Left colon (tissue), 2 donors: ENCODE results near the gene H2BK1. TPM values are rescaled to one million over a fixed set of nuclear protein-coding genes. Genes with fewer than 3 reads are reported as not detected.

Experiments
- ATAC-seq: fragments of 200-7000 bp; cut with Tn5 transposase; one replicate; pipeline ENCODE4 v1.9.1; 2020; ENCODE audit warnings: mild to moderate bottlenecking, moderate library complexity
- DNase-seq, 2 donors: peaks; one replicate each; pipeline ENCODE4 v3.0.0-alpha.2; 2020
- intact Hi-C, 2 donors: fragments of 100-400 bp; cut with DNase I in 1 of 2; cut with micrococcal nuclease in 1 of 2; formaldehyde crosslinking; loops; one replicate each; pipeline versions ENCODE4 v1.11.2 to v1.14.0; 2022; cut with DNase I, micrococcal nuclease
- total RNA-seq, 2 donors: library from RNA; stranded (reverse); fragmentation: NEBNext Ultra II Directional; extraction: Animal tissue kit (Norgen Biotek cat#: 25700); gene quantifications; one replicate each; pipeline ENCODE4 v1.2.1, GENCODE V29; 2021
- donor health status: DM: no; HTN: no; CAD: no.
- donor health status: DM: yes; HTN: yes; CAD: no.

Gene H2BK1
- total RNA-seq, 2 donors from 2014 or later: not detected

DNA sequence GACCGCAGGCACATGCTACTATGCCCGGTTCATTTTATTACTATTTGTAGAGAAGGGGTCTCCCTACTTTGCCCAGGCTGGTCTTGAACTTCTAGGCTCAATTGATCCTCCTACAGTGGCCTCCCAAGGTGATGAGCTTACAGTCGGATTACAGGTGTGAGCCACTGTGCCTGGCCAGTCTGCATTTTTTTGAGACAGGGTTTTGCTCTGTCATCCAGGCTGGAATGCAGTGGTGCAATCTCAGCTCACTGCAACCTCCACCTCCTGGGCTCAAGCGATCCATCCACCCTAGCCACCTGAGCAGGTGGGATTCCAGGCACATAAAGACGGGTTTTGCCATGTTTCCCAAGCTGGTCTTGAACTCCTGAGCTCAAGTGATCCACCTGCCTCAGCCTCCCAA, 2.3 kb upstream of the H2BK1 start:
- intact Hi-C loops: no loop called here
- DNase-seq (no peak), ATAC-seq (no peak)

DNA sequence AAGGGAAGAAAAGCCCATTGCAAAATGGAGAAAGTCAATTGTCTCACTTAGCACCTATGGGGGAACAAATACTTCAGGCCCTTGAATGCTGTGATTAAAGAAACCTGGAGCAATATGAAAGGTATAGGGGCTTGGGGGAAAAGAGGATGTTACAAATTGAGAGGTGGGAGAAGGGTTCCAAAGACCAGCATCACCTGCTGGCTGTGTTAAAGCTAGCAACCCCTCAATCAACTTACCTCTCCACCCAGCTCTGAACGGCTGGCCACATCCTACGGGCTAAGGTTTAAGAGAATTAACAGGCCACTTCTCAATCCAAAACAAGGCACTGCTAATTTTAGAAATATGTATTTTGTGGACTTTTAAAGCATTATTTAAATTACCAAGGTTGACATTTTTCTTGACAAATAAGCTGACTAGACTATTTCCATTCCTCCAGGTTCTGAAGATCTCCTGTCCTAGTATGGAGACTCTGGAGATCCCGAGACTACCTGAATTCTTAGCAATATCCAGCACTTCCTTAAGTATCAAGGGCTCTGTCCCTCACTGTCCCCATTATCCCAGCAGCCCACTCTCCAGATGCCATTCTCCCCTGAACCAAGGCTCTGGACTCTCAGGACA, 976 bp upstream of the H2BK1 start:
- intact Hi-C loops: no loop called here
- DNase-seq (no peak), ATAC-seq (no peak)

DNA sequence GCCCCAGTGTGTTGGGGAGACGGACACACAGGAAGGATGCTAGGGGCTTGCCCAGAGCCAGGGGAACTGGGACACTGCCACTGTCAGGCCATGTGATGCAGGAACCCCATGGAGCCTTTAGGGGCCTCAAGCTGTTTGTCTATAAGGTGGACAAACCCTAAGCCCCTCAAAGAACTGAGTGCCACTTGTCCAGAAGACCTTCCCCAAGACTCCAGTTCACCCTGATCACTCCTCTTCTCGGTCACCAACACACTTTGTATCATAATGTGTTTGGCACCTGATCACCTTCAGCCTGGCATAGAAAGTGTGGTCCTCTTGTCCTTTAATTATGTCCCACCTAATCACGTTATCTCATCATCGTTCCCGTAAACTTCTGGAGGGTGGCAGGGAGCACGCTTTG, 700 bp downstream of the H2BK1 start:
- intact Hi-C loops: no loop called here
- ATAC-seq (no peak), DNase-seq (no peak)

DNA sequence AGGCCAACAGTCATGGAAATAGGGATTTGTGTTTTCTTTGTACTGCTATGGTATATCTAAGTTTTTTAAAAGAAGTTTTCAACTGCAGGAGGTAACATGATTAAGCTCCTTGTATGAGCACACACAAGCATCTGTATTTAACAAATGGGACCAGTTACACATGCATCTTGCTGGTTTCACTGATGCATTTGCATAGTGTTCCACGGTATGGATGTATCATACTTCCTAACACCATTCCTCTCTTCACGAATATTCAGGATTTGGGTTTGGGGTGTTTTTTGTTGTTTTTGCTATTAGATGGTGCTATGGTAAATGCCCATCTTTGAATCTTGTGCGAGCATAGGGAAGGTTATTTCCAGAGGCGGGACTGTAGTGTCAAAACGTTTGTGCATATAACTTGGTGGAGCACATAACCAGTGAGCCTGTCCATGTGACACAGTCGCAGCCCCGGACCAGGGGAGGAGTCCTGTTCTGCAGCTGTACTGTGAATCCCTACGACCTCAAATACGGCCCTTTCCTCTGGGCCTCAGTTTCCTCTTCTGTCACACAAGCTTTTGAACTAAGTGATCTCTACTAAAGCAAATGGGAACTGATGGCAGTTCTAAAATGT, 1.9 kb downstream of the H2BK1 start:
- no peak for DNase-seq
- intact Hi-C loops: no loop called here
- no peak for ATAC-seq

DNA sequence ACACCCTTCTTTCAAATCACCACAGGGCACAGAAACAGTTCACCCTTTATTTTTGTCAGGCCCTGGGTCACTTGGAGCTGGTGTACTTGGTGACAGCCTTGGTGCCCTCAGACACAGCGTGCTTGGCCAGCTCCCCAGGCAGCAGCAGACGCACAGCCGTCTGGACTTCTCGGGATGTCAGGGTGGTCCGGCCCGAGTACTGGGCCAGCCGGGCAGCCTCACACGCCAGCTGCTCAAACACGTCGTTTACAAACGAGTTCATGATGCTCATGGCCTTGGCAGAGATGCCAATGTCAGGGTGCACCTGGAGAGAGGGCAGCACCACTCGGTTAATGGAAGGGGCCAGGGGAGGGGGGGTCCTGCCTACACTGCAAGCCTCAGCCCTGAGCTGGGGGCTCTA, 2.5 kb downstream of the H2BK1 start:
- DNase-seq (no peak), ATAC-seq (no peak)
- intact Hi-C loops: no loop called here

DNA sequence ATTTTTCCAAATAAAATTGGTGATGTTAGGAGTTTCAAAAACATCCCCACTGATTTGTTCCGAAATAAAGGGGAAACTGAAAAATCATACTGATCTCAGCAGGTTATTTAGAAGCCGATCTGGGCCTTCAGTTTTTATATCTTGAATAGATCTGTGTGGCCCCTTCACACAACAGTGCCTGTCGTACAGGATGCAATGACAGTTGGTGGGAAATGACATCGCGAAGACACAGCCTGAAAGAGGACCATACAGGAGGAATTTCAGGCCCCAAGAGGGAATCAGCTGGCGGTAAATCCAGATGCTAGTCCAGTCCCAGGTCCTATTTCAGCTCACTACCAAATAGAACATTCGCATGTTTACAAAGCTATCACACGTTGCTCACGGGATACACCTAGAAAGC, 3.0 kb downstream of the H2BK1 start:
- ATAC-seq: no peak
- intact Hi-C loops: no loop called here

DNA sequence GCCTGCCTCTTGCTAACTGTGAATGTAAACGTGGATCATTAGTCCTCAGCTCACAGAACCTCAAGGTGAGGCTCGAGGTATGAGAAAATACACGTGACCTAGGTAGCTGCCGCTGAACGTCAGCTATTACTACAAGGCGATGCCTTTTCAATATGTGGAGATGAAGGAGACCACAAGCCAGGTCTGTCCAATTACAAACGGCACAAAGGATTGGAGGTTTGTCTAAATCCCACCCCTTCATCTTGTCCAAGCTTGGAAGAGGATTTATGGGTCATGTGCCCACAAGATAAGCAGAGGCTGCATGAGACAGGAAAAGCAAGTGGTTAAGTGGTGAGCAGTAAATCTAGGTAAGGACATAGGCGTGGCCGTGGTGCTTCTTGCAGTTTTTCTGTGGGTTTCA, 3.4 kb downstream of the H2BK1 start:
- no peak for DNase-seq
- ATAC-seq: no peak
- intact Hi-C loops: no loop called here

More for the DNA sequence above, 3.0 kb downstream of the H2BK1 start:
- DNase-seq: no peak

DNA sequence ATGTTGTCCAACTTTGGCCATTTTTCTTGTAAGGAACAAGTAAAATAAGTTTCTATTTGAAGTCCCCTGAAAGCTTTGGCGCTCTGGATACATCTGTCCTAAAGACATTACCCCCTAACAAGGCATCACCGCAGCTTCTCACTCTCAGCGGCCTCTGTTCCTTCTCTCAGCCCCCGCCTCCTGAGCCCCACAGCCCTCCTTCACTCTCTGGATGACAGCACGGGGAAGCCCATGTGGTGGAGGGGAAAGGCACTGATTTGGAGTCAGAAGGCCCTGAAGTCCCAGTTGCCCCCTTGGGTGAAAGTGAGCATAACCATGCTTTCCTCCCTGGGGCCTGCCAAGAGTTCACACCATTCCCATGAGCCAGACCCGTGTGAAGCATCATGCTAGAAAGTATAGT, 4.6 kb downstream of the H2BK1 start:
- intact Hi-C loops: no loop called here
- DNase-seq (no peak), ATAC-seq (no peak)

DNA sequence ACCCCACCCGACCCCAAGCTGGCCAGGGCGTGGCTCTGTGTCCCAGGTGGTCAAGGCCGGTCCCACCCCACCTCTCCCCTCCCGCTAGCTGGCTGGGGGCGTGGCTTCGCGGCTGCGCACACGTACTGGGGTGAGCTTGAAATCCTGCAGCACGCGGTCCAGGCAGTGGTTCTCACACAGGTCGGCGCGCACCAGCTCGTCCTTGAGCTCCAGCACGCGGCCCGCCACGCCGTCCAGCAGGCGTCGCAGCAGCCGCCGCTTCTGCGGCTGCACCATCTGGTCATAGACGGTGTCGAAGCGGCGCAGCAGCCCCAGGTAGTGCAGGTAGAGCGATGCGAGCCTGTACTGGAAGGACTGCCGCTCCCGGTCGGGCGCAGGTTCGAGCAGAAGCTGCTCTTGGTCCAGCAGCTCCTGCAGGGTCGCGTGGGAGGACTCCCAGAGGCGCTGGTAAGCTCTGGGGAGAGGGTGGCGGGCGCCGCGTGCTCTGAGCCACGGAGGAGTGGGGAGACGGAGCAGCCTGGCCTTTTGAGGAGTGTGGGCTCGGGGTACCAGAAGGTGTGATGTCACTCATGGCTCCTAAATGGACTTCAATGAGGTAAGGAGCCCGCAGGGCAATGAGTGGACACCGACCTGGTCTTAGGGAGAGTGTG, 5.8 kb downstream of the H2BK1 start:
- intact Hi-C loops: no loop called here
- ATAC-seq: peak; percentile 46
- no peak for DNase-seq

DNA sequence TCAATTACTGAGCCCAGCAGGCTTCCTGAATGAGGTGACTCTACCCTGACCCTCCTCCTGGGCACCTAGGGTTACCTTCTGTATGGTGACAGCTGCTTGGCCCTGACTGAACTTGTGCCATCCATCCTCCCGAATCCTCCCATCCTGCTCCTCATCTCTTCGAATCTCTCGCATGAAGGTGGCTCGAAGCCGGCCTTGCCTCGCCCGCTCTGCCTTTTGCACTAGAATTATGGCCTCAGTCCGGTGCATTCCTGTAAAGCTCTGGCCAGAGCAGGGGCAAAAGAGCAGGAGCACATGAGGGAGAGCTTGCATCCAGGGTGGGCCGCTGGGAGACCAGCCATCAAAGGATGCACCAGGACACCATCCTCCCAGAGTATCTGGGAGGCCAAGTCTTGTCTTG, 7.5 kb downstream of the H2BK1 start:
- intact Hi-C loops: no loop called here
- ATAC-seq: no peak

DNA sequence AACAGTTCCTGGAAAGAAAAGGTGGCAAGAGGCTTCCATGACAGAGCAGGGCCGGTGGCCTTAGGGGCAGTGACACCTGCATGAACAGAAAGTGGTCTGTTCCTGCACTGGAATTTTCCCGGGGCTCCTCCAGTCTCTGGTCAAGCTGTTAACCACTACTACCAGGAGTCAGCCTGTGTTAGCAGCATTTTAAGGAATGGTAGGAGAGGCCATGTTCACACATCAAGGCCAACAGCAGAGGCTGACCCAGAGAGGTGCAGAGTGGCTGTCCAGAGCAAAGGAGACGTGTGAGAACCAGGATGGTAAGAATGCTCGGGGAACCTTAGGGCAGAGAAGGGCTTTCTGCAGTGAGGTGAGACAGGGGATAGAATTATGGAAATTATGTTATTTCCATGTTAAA, 8.5 kb downstream of the H2BK1 start:
- ATAC-seq (no peak), DNase-seq (no peak)
- intact Hi-C loops: no loop called here

More for the DNA sequence above, 7.5 kb downstream of the H2BK1 start:
- DNase-seq: no peak

DNA sequence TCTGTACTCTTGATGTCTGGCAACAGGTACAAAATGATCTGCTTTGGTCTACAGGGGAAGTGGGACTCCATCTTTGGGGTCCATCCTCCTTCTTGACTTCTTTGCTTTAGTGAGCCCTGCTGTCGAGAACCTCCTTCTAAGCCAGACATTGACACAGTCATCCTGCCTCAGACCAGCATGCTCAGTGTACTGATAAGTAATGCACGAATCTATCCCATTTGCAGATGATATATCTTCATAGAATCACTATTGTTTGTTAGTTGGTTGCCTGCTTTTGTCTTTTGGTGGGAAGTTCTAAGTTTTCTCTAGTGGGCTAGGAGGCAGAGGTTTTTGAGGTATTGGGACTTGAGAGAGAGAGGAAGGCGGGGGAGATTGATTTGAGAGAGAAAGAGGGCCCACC, 8.9 kb downstream of the H2BK1 start:
- DNase-seq (no peak), ATAC-seq (no peak)
- intact Hi-C loops: no loop called here

DNA sequence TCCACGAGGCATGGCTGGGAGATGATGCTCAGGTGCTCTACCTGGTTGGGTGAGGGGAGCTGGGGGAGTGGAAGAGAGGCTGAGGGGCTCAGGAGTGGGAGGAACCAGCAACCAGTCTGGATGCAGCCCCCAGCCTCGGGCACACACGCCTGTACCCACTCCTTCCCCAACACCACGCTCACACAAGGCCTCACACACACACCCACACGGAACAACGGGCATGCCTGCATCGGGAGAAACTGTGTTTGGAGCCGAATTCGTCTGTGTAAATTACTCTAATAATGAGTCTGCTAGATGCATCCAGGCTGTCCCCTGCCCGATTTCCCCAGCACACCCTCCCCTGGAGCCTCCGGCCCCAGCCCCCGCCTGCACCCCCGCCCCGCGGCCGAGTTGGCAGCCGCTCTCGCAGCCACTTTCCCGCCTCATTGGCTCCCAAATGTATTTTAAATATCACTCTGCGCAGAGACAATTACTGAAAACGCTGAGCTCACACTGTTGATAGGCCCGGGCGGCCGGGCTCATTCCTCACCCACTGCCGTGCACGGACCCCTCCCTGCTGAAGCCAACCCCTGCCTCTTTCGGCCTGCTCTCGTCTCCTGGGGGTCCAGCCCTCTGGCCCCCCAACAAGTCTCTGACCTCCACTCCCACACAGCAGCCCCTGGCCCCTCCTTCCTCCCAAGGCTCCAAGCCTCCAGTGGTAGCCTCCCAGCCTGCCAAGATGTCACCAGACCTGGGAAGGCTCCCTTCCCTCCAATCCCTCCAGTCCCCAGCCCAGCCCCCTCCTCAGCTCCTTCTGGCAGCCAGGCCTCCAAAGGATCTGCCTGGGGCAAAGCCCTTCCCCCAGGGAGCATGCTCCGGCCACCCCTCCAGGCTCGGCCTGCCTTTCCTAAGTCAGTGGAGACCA, 11.1 kb downstream of the H2BK1 start:
- no peak for DNase-seq
- intact Hi-C loops: no loop called here
- no peak for ATAC-seq

DNA sequence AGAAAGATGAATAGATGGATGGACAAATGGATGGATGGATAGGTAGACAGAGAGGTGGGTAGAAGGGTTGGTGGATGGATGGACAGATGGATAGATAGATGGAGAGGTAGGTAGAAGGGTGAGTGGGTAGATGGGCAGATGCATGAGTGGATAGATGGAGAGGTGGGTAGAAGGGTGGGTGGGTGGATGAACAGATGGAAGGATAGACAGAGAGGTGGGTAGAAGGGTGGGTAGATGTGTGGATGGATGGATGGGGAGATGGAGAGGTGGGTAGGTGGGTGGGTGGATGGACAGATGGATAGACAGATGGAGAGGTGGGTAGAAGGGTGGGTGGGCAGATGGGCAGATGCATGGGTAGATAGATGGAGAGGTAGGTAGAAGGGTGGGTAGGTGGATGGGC, 12.4 kb downstream of the H2BK1 start:
- ATAC-seq: no peak
- intact Hi-C loops: no loop called here
- no peak for DNase-seq

DNA sequence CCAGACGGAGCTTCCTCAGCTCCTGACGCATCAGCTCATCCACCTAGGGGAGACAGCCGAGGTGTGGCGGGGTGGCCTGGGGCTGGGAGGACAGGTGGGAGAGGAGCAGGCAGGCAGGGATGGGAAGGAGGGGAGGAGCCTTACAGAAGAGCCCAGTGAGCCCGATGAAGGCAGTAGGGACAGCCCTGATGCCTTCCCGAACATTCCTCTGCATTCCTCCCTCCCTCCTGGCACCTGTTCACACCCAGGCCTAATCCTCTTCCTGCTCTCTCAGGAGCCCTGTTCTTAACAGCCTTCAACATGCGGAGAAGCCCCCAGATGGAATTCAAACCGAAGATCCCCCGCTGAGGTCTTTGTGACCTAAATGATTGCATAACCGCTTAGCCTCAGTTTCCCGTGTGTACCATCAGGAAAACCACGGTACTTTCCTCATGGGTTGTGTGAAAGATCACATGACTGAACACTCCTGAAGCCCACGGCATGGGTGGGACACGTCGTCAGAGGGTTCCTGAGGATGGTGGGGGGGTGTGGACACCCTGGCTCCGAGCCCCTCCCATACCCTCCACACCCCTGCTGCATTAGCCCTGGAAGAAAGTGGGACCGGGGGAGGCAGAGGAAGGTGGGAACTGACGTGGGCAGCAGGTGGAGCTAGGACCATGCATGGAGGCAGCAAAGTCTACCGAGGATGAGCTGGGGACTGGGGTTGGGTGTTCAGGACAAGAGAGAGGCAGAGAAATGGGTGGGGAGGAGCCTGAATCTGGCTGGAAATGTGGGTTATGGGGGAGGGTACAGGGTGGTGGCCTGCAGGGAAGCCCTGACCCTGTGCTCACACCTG, 14.5 kb downstream of the H2BK1 start:
- ATAC-seq (no peak), DNase-seq (no peak)
- intact Hi-C loops: no loop called here

DNA sequence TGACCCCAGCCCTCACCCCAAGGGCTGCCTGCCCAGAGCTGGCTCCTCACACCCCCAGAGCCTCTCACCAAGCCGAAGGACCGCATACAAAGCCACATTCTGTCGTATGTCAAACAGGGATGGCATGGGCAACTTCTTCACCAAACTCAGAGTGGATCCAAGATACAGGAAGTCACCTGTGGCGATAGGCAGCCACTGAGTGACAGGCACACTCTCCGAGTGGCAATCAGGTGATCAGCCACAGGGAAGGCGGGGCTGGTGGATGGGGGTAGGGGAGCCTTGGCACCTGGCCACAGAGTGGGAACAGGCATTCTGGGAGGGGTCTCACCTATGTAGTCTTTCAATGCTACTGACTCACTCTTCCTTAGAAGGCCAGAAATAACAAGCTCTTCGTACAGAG, 16.1 kb downstream of the H2BK1 start:
- intact Hi-C loops: no loop called here
- ATAC-seq (no peak), DNase-seq (no peak)

DNA sequence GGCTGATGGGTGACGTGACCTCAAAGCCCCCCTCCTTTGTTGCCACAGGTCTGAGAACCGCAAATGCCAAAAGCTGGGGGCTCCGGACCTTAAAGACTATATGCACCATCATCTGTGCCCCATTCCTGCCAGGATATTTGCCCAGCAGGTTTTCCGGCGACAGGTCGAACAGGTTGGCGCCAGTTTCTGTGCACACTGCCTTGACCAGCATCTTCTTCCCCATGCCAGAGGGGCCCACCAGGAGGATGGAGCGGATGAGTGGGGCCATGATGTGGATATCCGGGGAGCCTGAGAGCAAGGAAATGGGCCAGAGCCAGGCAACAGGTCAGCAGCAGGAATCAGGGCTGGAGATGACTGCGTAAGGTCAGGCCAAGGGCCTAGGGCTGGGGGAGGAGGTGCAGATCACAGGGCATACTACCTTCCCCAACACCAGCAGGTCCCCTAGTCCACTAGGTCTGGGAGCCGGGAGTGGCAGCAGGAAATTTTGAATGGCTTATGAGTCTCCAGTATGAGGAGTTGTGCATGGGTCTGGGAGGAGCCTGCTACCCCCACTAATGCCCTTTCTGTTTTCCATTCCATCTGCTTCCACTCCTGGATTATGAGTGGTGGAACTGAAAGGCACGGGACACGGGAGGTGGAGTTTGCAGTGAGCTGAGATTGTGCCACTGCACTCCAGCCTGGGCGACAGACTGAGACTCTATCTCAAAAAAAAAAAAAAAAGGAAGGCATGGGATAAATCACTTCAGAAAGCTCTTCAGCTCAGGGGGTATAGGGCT, 16.9 kb downstream of the H2BK1 start:
- no peak for DNase-seq
- ATAC-seq: no peak
- intact Hi-C loops: no loop called here

DNA sequence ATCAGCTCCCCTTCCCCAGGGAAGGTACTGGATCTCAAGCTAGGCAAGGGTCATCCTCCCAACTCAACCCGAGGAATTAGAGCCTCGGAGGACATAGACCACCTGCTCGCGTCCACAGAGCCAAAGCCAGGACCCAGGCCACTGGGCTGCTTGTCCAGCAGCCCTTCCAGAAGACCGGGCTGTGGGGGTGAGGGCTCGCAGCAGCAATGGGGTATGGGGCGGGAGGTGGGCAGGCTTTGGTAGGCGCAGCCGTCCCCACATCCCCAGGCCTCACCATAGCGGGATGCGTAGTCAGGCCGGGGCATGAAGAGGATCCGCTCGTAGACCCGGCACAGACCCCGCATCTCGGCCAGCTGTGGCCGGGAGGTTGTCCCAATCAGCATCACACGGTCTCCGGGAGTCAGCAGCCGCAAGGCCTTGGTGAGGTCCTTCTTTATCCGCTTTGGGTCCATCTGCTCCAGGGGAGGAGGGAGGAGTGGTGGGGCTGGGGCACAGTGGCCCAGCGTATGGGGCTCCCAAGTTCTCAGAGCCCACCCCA, 18.2 kb downstream of the H2BK1 start:
- intact Hi-C loops: no loop called here
- ATAC-seq (no peak), DNase-seq (no peak)
